BE2C (cell line): Measurements from ENCODE around the gene GARS1.

Source experiments
- DNase-seq: peaks from one replicate; pipeline ENCODE4 v3.0.0-alpha.2; 2020
- H3K27me3 ChIP-seq: fragments of 250-450 bp; sonication (Bioruptor Pico); 2 replicates; pipeline ENCODE4 v1.5.1; 2020; ENCODE audit warnings: mild to moderate bottlenecking
- H3K36me3 ChIP-seq: fragments of 250-450 bp; sonication (Bioruptor Pico); 2 replicates; pipeline ENCODE4 v1.5.1; 2020; ENCODE audit warnings: mild to moderate bottlenecking
- H3K4me1 ChIP-seq: fragments of 250-450 bp; sonication (Bioruptor Pico); 2 replicates; pipeline ENCODE4 v1.5.1; 2020
- H3K4me3 ChIP-seq: 2 replicates; pipeline ENCODE4 v1.5.1; 2011; ENCODE audit warnings: low read depth, low read length
- H3K9me3 ChIP-seq: fragments of 250-450 bp; sonication (Bioruptor Pico); 2 replicates; pipeline ENCODE4 v1.5.1; 2020
- TF ChIP-seq, protein P1 (sequence below): IDR thresholded peaks from 2 replicates; pipeline ENCODE4 v1.5.1; 2012; ENCODE audit warnings: mild to moderate bottlenecking, low read depth, low read length

Gene GARS1

GRCh38 chr7:30661926-30662325 lies 67.2 kb downstream of the GARS1 start:
- no peaks in the 10 kb centered on the region for H3K27me3 ChIP-seq
- no peak overlapping the region for H3K4me3 ChIP-seq
- DNase-seq = no peak

DNA sequence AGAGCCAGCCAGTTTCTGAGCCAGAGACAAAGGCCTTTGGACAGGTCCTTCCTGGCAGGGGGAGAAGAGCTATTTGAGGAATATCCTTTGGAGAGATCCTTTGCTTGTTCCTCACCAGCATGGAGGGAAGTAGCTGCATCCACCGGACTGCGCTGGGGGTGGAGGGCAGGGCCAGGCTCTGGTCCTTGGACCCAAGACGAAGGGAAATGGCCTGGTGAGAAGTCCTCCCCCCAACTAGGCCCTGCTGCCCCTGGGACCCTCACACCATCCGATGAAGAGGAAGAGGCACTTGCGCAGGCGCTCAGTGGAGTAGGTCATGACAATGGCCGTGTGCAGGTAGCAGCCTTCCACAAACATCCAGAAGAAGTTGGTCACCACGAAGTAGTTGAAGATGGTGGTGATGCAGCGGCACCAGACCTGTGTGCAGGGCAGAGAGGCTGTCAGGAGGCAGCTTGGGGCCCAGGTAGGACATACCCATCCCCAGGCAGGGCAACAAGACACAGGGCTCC lies 67.8 kb downstream of the GARS1 start:
- TF ChIP-seq, protein P1, sequence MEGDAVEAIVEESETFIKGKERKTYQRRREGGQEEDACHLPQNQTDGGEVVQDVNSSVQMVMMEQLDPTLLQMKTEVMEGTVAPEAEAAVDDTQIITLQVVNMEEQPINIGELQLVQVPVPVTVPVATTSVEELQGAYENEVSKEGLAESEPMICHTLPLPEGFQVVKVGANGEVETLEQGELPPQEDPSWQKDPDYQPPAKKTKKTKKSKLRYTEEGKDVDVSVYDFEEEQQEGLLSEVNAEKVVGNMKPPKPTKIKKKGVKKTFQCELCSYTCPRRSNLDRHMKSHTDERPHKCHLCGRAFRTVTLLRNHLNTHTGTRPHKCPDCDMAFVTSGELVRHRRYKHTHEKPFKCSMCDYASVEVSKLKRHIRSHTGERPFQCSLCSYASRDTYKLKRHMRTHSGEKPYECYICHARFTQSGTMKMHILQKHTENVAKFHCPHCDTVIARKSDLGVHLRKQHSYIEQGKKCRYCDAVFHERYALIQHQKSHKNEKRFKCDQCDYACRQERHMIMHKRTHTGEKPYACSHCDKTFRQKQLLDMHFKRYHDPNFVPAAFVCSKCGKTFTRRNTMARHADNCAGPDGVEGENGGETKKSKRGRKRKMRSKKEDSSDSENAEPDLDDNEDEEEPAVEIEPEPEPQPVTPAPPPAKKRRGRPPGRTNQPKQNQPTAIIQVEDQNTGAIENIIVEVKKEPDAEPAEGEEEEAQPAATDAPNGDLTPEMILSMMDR = no peak
- Histone ChIP-seq H3K9me3 (no peaks in the 10 kb centered on the region), H3K4me1 (peaks cover 7% of the 10 kb centered on the region), H3K27me3 (no peaks in the 10 kb centered on the region), H3K4me3 (no peak overlapping the region), H3K36me3 (no peaks in the 10 kb centered on the region)
- DNase-seq = no peak

More at GRCh38 chr7:30661926-30662325, 67.2 kb downstream of the GARS1 start:
- H3K4me1 ChIP-seq = peaks cover 7% of the 10 kb centered on the region
- H3K36me3 ChIP-seq = no peaks in the 10 kb centered on the region
- TF ChIP-seq, protein P1 = no peak
- H3K9me3 ChIP-seq = no peaks in the 10 kb centered on the region

DNA sequence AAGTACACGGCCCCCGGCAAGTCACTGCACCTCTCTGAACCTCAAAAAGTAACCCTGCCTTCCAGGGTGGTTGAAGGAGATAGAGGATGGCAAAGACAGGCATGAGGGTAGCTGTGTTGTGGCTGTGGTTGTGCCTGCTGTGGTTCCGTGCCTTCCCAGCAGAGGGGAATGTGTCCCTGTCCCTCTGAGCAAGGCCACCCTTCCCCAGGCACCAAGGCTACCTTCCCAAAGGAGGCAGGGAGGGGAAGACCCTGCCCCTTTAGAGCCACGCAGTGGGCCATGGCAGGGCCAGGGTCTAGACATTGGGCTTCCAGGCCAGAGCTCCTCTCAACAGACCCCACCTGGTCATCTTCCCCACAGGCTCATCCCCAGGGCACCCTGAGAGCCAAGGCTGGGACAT lies 68.7 kb downstream of the GARS1 start:
- Histone ChIP-seq H3K36me3 (no peaks in the 10 kb centered on the region), H3K9me3 (no peaks in the 10 kb centered on the region), H3K27me3 (no peaks in the 10 kb centered on the region), H3K4me1 (peaks cover 7% of the 10 kb centered on the region), H3K4me3 (no peak overlapping the region)
- TF ChIP-seq, protein P1 = no peak
- DNase-seq = no peak

DNA sequence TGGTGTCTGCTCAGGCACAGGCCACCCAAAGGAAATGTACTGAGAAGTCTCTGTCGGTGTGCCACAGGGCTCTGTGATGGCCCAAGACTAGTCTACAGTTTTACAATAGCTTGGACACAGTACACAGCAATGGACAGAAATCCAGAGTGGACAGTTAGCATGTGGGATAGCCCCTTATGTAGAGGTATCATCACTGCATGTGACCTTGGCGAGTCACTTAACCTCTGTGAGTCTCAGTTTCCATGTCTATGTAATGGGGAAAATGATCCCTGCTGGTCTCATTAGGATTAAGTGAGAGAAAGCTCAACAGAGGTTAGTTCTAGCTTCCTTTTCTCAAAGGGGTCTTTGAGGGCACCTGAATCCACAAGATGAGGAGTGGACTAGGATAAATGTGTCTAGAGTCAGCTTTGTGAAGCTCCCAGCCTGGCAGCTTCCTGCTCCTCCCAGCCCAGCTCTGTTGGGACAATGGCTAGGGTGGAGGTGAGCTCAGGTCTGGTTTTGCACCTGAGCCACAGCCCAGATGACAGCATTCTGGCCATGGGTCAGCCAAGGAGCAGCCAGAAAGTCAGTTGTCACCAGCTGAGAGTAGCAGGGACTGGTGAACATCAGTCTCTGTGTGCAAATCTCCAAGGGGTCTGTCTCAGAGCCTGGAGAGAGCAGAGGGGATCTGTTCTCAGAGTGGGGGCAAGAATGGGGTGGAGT lies 69.7 kb downstream of the GARS1 start:
- no peak for DNase-seq
- no peaks in the 10 kb centered on the region for H3K27me3 ChIP-seq

GRCh38 chr7:30665043-30665442 lies 70.4 kb downstream of the GARS1 start:
- DNase-seq = no peak
- Histone ChIP-seq H3K27me3 (no peaks in the 10 kb centered on the region), H3K36me3 (no peaks in the 10 kb centered on the region), H3K9me3 (no peaks in the 10 kb centered on the region), H3K4me3 (no peak overlapping the region), H3K4me1 (peaks cover 10% of the 10 kb centered on the region)
- TF ChIP-seq, protein P1 = no peak

More for the DNA sequence above, 69.7 kb downstream of the GARS1 start:
- TF ChIP-seq, protein P1 = no peak
- Histone ChIP-seq H3K36me3 (no peaks in the 10 kb centered on the region), H3K9me3 (no peaks in the 10 kb centered on the region), H3K4me1 (peaks cover 10% of the 10 kb centered on the region), H3K4me3 (no peak overlapping the region)

- TF ChIP-seq, protein P1 = no peak
- Histone ChIP-seq H3K4me3 (no peak overlapping the region), H3K27me3 (no peaks in the 10 kb centered on the region), H3K36me3 (no peaks in the 10 kb centered on the region), H3K9me3 (no peaks in the 10 kb centered on the region), H3K4me1 (peaks cover 9% of the 10 kb centered on the region)
- no peak for DNase-seq
Observed at GRCh38 chr7:30665449-30665848, 70.8 kb downstream of the GARS1 start.
